ENCODE measurements around the gene HOTAIR. TPM values are rescaled to one million over a fixed set of nuclear protein-coding genes. Genes with fewer than 3 reads are reported as not detected.

The HOTAIR gene
- total RNA-seq: not detected in 2 replicates

GRCh38 chr12:53974084-53975063, at the start of gene HOTAIR:
Gene HOTAIR, minus strand, starts transcription at chr12:53974954.

GRCh38 chr12:54000116-54001114, 25.7 kb upstream of the HOTAIR start, which contains the start of gene HOXC9:
Gene HOXC9, plus strand, starts transcription at chr12:54000161. Its CDS starts 28 bp downstream, at chr12:54000189.

GRCh38 chr12:53984901-53985691, 10.3 kb upstream of the HOTAIR start, which contains the start of gene HOXC10:
Gene HOXC10, plus strand, starts transcription at chr12:53985146. Its CDS starts 114 bp downstream, at chr12:53985260.

GRCh38 chr12:53972722-53973235, 2.0 kb downstream of the HOTAIR start, which contains the start of gene HOXC11:
Gene HOXC11, plus strand, starts transcription at chr12:53973126. Its CDS starts 116 bp downstream, at chr12:53973242.

GRCh38 chr12:53954694-53955035, 20.1 kb downstream of the HOTAIR start, which contains the start of gene HOXC12:
Gene HOXC12, plus strand, starts transcription at chr12:53954903. Its CDS starts 27 bp downstream, at chr12:53954930.

GRCh38 chr12:53938326-53939140, 36.2 kb downstream of the HOTAIR start, which contains the start of gene HOXC13:
Gene HOXC13, plus strand, starts transcription at chr12:53938831. Its CDS starts 76 bp downstream, at chr12:53938907.

Other genes with a start within 250 kb of the HOTAIR start
- gene CALCOCO1, start 247.5 kb downstream of the HOTAIR start, total RNA-seq: 40.6 and 42.5 TPM in 2 replicates
- not detected in 2 replicates for gene CISTR, start 223.0 kb downstream of the HOTAIR start, total RNA-seq
- under 0.01 TPM in 1 of 2 replicates, not detected in the other for gene HOXC13, start 36.1 kb downstream of the HOTAIR start, total RNA-seq
- not detected in 2 replicates for gene HOXC12, start 20.1 kb downstream of the HOTAIR start, total RNA-seq
- not detected in 2 replicates for gene HOXC11, start 1.8 kb downstream of the HOTAIR start, total RNA-seq
- gene HOXC10, start 10.2 kb upstream of the HOTAIR start, total RNA-seq: not detected in 2 replicates
- gene HOXC9, start 25.2 kb upstream of the HOTAIR start, total RNA-seq: 0.15 TPM in 1 of 2 replicates, not detected in the other
- under 0.01 TPM in 2 replicates for gene HOXC8, start 34.0 kb upstream of the HOTAIR start, total RNA-seq
- gene HOXC6, start 53.5 kb upstream of the HOTAIR start, total RNA-seq: 0.17 and 0.89 TPM in 2 replicates
- 0.74 and 1.5 TPM in 2 replicates for gene HOXC5, start 58.1 kb upstream of the HOTAIR start, total RNA-seq
- 1.6 and 2.0 TPM in 2 replicates for gene HOXC4, start 78.9 kb upstream of the HOTAIR start, total RNA-seq
- 45.9 and 50.4 TPM in 2 replicates for gene SMUG1, start 214.0 kb upstream of the HOTAIR start, total RNA-seq

Measured in bronchus fibroblast of lung (primary cell).